ENCODE results near the gene LDLRAD2.

- no peak for TF ChIP-seq MEIS2 (IDR thresholded peaks at IDR 0.05; ENCODE audit: partially characterized antibody)
- no peak for TF ChIP-seq ZBTB11 (CRISPR knock-in tag; IDR thresholded peaks at IDR 0.05)
- no peak for TF ChIP-seq SP2 (IDR thresholded peaks at IDR 0.05; ENCODE audit: extremely low read depth, low read depth, low read length, poor library complexity, severe bottlenecking)
- no peak for TF ChIP-seq HNRNPK (IDR thresholded peaks at IDR 0.05; ENCODE audit: low read depth, low read length, poor library complexity, severe bottlenecking)
- TF ChIP-seq USF1 (CRISPR knock-in tag; IDR thresholded peaks at IDR 0.05): no peak
- no peak for TF ChIP-seq ZBTB26 (CRISPR knock-in tag; IDR thresholded peaks at IDR 0.05)
Observed at GRCh38 chr1:21829294-21829693, 17.2 kb downstream of the LDLRAD2 start.

Measured in K562 (cell line).